Lung (tissue), 12 donors: ENCODE measurements around the gene SLC51B. TPM values are rescaled to one million over a fixed set of nuclear protein-coding genes. Genes with fewer than 3 reads are reported as not detected.

Source experiments
- ATAC-seq: fragments of 200-7000 bp; cut with Tn5 transposase; one replicate; pipeline ENCODE4 v1.9.1; 2020; ENCODE audit warnings: moderate number of reproducible peaks; ENCODE audit not compliant: insufficient read depth, low FRiP score
- DNase-seq, 3 donors: peaks; one replicate each; pipeline ENCODE4 v3.0.0-alpha.2; 2013 to 2017
- H3K27ac ChIP-seq, 2 donors: one replicate each; pipeline ENCODE4 v1.5.1; 2013; ENCODE audit warnings: mild to moderate bottlenecking in 2 of 2, moderate library complexity in 2 of 2, control low read depth in 1 of 2, inconsistent platforms in 1 of 2, low read depth in 1 of 2, low read length in 1 of 2
- H3K27me3 ChIP-seq, 3 donors: one replicate each; pipeline ENCODE4 v1.5.1; 2013; ENCODE audit warnings: low read length in 2 of 3; ENCODE audit not compliant: control insufficient read depth in 3 of 3, insufficient read depth in 3 of 3
- H3K36me3 ChIP-seq, 4 donors: one replicate each; pipeline ENCODE4 v1.5.1; 2013; ENCODE audit warnings: low read length in 4 of 4, mild to moderate bottlenecking in 1 of 4, moderate library complexity in 1 of 4; ENCODE audit not compliant: control insufficient read depth in 4 of 4, insufficient read depth in 4 of 4
- H3K4me1 ChIP-seq, 5 donors: one replicate each; pipeline ENCODE4 v1.5.1; 2013; ENCODE audit warnings: low read length in 5 of 5, mild to moderate bottlenecking in 2 of 5, moderate library complexity in 1 of 5; ENCODE audit not compliant: control insufficient read depth in 5 of 5, insufficient read depth in 5 of 5
- H3K4me3 ChIP-seq: one replicate; pipeline ENCODE4 v1.5.1; 2013; ENCODE audit warnings: mild to moderate bottlenecking, control low read depth, moderate library complexity
- H3K9ac ChIP-seq, 2 donors: one replicate each; pipeline ENCODE4 v1.5.1; 2013; ENCODE audit warnings: low read length in 2 of 2, control low read depth in 1 of 2; ENCODE audit not compliant: insufficient read depth in 1 of 2
- H3K9me3 ChIP-seq, 4 donors: one replicate each; pipeline ENCODE4 v1.5.1; 2013; ENCODE audit warnings: low read length in 3 of 4, mild to moderate bottlenecking in 1 of 4, moderate library complexity in 1 of 4; ENCODE audit not compliant: control insufficient read depth in 4 of 4, insufficient read depth in 3 of 4
- WGBS, 2 donors: extraction: QIAGEN DNeasy Blood & Tissue Kit; methylation state at CpG; one replicate each; pipeline ENCODE4 v1.1.7; 2013; 5-methylcytosine and 5-hydroxymethylcytosine counted together
- polyA plus RNA-seq, 2 donors: library from polyadenylated mRNA; stranded (reverse); fragments of 200-250 nt; gene quantifications; one replicate each; pipeline ENCODE4 v1.2.1, GENCODE V29; 2013
- total RNA-seq, 2 donors: library from RNA; depleted of rRNA in 1 of 2; stranded (reverse); fragments of >200 nt in 1 of 2; gene quantifications; one replicate each; pipeline ENCODE4 v1.2.1, GENCODE V29; 2014 to 2021
- TF ChIP-seq, protein P1 (sequence below): IDR thresholded peaks from 2 replicates; pipeline ENCODE4 v1.5.1; 2012; ENCODE audit warnings: mild to moderate bottlenecking; ENCODE audit errors: control extremely low read depth, extremely low read depth
- donor health status: control.
- donor health status: control.
- donor health status: Bipolar disorder and iron deficiency.
- donor health status: healthy.
- donor health status: DM: yes; HTN: yes; CAD: no.

The SLC51B gene
- total and polyA plus RNA-seq, 4 donors = 0.85 to 7.3 (median 2.0) TPM

DNA sequence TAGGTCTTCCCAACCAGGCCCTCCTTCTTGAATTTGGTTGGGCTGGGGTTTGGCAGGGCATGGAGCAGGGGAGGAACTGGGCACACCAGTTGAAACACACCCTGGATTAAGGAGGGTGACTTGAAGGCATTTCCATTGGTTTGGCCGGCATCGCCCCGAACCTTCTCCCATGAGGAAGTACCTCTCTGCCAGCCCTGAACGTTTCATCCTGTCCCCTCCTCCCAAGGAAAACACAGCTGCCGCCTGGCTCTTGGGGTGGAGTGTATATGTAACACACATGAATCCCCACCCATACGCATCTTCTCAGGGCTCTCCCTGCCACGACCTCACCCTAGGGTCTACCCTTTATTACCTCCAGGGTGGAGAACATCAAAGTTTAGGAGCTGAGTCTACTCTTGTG is 55.3 kb downstream of the SLC51B start:
- peaks cover 0 to 11% (median 5%) of the 10 kb centered on the region in 5 donors for H3K4me1 ChIP-seq
- no peaks in the 10 kb centered on the region for H3K27me3 ChIP-seq
- H3K4me3 ChIP-seq = no peak overlapping the region
- no peaks in the 10 kb centered on the region for H3K9me3 ChIP-seq
- H3K36me3 ChIP-seq = peaks cover 0 to 35% (median 24%) of the 10 kb centered on the region in 4 donors
- H3K27ac ChIP-seq = no peak overlapping the region
- no peak for ATAC-seq
- TF ChIP-seq, protein P1, sequence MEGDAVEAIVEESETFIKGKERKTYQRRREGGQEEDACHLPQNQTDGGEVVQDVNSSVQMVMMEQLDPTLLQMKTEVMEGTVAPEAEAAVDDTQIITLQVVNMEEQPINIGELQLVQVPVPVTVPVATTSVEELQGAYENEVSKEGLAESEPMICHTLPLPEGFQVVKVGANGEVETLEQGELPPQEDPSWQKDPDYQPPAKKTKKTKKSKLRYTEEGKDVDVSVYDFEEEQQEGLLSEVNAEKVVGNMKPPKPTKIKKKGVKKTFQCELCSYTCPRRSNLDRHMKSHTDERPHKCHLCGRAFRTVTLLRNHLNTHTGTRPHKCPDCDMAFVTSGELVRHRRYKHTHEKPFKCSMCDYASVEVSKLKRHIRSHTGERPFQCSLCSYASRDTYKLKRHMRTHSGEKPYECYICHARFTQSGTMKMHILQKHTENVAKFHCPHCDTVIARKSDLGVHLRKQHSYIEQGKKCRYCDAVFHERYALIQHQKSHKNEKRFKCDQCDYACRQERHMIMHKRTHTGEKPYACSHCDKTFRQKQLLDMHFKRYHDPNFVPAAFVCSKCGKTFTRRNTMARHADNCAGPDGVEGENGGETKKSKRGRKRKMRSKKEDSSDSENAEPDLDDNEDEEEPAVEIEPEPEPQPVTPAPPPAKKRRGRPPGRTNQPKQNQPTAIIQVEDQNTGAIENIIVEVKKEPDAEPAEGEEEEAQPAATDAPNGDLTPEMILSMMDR = no peak
- no peak for DNase-seq
- 83 to 89% methylated on average over 7 of the region's 7 CpGs for WGBS, 2 donors
- no peak overlapping the region for H3K9ac ChIP-seq

DNA sequence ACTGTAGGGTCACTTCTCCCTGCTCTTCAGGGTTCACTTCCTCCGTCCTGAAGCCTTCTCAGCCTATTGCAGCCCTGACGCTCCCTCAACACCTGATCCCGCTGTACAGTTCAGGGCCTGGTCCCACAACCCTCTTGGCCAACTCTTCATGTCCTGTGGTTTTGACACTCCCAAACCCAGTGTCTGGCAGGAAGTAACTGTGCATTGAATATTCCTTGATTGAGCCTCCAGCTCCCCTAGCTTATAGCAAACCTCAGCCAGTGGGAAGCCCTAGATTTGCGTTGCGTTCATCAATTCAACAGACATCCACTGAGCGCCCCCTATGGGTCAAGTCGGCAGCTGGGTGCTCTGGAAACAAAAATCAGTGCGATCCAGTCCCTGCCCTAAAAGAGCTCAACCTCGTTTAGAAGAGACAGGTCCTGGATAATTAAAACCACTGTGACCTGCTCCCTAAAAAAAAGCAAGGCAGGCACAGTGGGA is 56.3 kb downstream of the SLC51B start:
- H3K9ac ChIP-seq = no peak overlapping the region
- H3K27ac ChIP-seq = no peak overlapping the region
- peaks cover 0 to 40% (median 24%) of the 10 kb centered on the region in 4 donors for H3K36me3 ChIP-seq

DNA sequence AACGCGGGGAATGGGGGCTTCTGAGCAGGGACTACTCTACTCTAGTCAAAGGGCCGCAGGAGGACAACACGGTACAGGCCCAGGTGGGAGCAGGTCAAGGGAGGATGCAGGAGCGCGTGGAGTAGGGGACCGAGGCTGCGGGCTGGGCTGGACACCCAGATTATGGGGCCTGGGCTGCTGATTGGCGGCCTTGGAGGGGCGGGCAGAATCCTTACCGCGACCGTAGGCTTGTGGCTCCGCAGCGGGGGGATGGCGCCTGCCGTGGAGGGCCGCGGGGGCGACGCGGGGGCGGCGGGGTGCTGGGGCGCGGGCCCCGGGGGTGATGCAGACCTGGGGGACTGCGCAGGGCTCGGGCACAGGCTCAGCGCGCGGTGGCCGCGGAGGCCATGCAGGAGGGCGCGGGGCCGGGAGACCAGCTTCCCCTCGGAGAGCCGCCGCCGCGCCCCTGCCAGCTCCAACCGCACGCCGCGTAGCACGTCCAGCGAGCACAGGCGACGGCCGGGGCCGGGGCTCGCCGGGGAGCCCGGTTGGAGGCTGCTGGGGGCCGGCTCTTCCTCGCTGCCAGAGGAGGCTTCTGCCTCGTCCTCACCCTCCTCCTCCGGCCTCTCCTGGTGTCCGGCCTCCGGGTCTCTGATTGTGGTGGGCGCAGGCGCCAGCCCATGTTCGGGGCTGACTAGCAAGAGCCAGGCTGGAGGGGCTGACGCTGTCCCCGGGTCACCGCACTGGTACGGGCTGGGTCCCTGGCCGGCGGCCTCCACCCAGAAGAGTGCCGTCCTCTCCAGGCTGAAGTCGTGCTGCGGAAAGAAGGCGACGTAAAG is 56.9 kb downstream of the SLC51B start:
- DNase-seq (no peak), ATAC-seq (no peak)
- Histone ChIP-seq H3K9me3 (no peaks in the 10 kb centered on the region), H3K4me3 (no peak overlapping the region), H3K27me3 (no peaks in the 10 kb centered on the region), H3K27ac (no peak overlapping the region), H3K9ac (no peak overlapping the region), H3K4me1 (peaks cover 0 to 11% (median 5%) of the 10 kb centered on the region in 5 donors), H3K36me3 (peaks cover 0 to 40% (median 24%) of the 10 kb centered on the region in 4 donors)
- WGBS, 2 donors = 81 to 84% methylated on average over 53 to 75 of the region's 75 CpGs
- TF ChIP-seq, protein P1 = no peak

More for the DNA sequence above, 56.3 kb downstream of the SLC51B start:
- ATAC-seq (no peak), DNase-seq (peak; percentile 92 to 94 (median 94))
- Histone ChIP-seq H3K9me3 (no peaks in the 10 kb centered on the region), H3K4me1 (peaks cover 0 to 11% (median 5%) of the 10 kb centered on the region in 5 donors), H3K27me3 (no peaks in the 10 kb centered on the region), H3K4me3 (no peak overlapping the region)
- 20 to 39% methylated on average over 9 of the region's 9 CpGs for WGBS, 2 donors
- TF ChIP-seq, protein P1 = peak; percentile 53
